ENCODE measurements around the gene CTBP2.
"Not testable (repeated sequence)": the region's sequence is repeated elsewhere in the genome, so short reads cannot be mapped to it uniquely, and the experiment has no call there.

CTBP2 gene

DNA sequence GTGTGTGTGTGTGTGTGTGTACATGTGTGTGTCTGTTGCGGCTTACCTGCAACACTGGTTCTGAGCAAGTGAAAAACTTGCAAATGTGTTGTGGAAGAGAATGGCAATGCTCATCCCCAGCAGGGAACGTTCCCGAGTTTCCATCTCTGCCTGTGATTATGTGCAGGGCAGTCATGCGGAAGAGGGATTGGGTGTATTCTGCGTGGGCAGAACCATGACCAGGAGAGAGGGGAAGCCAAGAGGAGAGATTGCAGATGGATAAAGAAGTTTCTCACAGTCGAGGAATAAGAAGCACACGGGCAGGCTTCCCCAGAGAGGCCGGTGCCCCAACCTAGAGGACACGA, 99.9 kb downstream of the CTBP2 start:
- DNase-seq: no peak

GRCh38 chr10:125060026-125060425, 100.3 kb downstream of the CTBP2 start:
- no peak for DNase-seq

- DNase-seq: not testable (repeated sequence)
These were observed 101.0 kb downstream of the CTBP2 start for GRCh38 chr10:125059348-125059747.

DNA sequence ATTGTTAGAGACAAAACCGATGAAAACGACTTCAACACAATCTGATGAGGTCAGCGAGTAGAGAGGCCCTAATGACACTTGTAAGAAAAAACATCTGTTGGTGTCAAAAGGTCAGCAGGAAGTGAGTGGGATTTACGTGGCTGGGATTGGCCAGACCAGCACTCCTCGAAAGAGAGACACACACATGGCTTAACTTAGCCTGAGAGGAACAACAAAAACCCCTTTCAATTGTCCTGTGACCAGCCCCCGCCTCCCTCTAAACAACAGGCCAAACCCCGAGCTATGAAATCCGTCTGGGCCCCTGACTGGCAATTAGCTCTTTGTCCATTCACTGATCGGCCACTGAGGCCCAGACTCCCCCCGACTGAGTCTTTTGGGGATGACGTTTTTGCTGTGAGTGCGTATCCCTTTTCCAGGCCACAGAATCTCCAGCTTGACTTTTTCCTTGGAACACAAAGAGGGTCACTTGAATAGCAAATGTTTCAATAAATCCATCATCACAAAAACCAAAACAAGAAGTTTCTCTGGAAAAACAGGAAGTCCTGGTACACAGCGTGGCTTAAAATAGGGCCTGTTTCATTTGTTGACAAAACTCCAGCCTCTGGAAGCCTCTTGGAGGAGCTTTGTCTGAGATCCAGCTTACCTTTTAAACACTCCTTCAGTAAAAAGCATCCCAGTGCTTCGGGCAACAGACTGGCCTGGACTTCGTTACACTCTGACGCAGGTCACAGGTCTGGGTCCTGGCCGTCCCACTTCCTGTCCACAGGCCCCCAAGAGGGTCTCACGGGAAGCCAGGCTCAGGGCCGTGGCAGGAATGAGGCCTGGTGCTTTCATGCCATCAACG, 103.0 kb downstream of the CTBP2 start:
- DNase-seq: no peak

- DNase-seq: no peak
These were observed 103.9 kb downstream of the CTBP2 start for GRCh38 chr10:125056161-125057132.

- no peak for DNase-seq
These were observed 104.9 kb downstream of the CTBP2 start for GRCh38 chr10:125055446-125055845.

DNA sequence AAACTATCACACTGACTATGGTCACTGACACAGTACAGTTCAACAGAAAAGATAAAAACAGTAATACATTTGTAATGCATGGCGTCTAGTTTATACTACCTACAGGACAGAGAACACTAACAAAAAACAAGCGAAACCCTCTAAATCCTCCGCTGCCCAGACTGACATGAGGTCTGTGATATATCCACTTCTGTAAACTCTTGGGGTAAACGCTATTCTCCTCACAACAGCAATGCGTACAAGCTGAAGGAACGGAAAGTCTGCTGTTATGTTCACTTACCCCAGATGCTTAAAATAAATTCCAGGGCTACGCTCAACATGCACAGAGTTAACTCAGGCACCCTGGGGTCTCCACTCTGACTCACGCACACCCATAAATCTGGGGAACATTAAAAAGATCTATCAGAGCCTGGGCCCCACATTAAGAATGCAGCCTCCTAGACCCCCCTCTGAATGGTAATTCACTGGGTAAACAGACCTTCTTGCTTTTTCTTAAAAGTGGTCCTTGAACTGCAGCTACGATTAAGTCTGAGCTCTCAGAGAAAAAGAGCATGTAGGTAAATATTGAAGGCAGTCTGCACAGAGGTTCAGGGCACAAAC, 105.6 kb downstream of the CTBP2 start:
- no peak for DNase-seq

DNA sequence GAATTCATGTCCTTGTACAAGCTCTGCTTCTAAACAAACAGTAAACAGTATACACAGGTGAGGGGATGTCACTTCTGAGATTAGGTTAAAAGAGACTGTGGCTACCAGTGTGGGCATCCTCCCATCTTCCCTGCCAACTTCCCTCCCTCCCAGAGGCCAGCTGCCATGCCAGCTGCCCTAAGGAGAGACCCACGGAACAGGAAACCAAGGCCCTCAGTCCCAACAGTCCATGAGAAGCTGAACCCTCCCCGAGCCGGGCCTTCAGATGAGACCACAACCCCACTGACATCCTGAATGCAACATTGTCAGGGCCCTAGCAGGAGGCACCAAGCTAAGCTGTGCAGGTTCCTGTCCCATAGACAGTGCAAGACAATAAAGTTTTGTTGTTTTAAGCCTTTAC, 106.1 kb downstream of the CTBP2 start:
- DNase-seq: no peak

GRCh38 chr10:125052146-125052545, 108.2 kb downstream of the CTBP2 start:
- no peak for DNase-seq

GRCh38 chr10:125050383-125050782, 110.0 kb downstream of the CTBP2 start:
- DNase-seq: no peak

- DNase-seq: no peak
These were observed 111.0 kb downstream of the CTBP2 start for GRCh38 chr10:125049216-125049881.

- peak; percentile 54 for DNase-seq
These were observed 112.1 kb downstream of the CTBP2 start for GRCh38 chr10:125048094-125048864.

DNA sequence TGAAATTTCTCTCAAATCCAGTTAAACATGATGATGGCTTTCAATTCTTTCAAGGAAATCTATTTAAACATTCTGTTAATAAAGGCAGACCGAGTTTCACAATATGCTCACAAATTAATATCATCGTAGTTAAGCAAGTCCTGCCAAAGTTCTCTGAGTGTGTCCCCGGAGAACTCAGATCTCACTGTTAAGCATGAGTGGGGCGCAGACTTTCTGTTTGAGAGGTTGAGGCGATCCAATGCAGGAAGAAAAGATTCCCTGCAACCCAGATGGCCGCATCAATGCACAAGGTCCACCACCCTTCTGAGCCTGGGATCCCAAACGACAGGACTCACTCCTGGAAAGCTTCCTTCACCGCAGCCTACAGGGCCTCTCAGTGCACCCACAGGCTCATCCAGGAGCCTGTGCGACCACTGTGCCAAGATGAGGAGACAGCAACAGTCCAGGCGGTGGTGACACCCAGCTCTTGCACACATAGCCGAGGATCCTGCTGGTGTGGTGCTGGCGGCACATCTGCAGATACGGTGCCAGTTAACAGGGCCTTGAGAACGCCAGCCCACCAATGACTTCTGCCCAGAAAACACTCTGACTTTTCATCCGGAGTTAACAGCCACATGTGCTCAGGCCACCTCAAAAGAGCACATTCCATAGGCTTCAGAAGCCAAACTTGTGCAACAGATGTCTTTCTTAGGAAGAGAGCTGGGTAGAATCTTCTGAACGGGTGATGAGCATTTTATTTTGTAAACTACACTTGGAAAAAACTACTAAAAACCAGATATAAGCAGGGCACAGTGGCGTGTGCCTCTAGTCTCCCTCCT, 116.3 kb downstream of the CTBP2 start:
- DNase-seq: no peak

DNA sequence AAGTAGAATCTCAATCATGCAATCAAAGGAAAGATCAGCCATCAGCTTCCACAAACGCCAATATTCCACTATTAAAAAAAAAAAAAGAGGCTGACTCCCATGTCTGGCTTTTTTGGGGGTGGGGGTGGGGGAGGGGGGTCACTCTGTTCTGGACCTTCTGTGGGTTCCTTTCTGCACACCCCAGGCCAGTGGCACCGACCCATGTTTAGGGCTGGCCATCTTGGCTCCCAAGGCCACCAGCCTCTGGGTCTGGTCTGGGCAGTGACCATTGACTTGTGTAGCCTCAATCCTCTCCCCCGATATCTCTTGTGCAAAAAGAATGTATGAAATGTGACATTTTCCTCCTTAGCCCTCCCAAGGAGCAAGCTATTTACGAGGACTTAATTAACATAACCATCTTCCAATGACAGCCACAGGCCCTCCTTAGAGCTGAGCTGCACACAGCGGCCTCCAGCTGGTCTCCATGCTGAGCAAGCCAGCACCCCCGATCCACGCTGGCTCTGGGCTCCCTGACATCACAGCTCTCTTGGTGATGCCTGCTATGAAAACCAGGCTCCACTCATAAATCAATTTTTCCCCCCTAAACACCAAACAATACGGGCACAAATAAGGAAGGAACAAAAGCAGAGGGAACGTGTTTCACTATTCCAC, 118.4 kb downstream of the CTBP2 start:
- DNase-seq: no peak

DNA sequence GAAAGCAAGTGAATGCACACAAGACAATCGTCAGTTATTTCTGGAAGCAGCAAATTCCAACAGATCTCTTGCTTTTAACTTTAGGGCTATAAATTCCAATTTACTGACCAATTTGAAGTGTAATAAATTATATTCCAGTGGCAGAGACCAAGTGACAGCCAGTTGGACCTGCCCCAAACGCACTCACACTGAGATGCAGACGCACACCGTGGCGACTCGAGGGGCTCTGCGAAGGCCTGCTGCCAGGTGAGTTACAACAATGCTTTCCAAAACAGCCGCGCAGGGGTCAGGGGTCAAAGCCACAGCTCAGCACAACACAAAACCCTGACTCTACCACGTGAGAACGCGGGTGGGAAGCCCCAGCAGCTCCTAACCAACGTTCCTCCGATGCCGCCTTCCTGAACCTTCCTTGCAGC, 121.0 kb downstream of the CTBP2 start:
- DNase-seq: no peak

DNA sequence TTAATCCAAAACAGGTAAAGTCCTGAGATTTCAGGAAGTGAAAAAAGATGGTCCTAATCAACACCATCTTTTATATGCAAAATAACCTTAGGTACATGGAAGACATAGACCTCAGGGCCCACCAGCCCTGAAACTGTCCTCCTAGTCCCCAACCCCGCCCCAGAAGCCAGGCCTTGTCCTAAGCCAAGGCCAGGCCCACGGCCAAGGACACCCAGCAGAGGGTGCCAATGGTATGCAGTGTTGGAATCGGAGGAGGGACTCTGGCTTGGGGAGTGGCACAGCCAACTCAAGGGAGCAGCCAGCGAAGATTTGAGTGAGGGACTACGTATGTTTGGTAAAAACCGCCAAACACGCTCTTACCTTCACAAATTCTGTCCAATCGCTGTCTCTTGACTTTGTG, 121.7 kb downstream of the CTBP2 start:
- DNase-seq: no peak

GRCh38 chr10:125037145-125037877, 123.1 kb downstream of the CTBP2 start:
- DNase-seq: no peak

GRCh38 chr10:125035588-125036295, 124.6 kb downstream of the CTBP2 start:
- no peak for DNase-seq

DNA sequence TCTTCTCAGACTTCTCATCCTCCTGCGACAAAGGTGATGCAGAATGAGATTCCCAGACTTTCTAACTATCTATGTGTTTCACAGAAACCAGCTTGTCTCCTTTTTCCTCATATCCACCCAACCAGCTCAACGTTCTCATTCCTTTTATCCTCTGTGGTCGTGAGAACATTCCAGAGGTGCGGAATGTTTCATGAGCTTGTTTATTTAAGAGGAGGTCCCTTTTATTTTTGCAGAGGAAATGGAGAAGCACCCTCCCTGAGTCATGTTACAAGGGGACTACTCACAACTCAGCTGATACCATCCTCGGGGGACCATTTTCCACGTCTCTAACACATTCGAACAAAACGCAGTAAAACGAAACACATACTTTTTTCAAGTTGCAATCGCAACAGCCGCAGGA, 125.2 kb downstream of the CTBP2 start:
- DNase-seq: no peak

Measured in CD4-positive, alpha-beta T cell treated with Interleukin-10 for 1 hour (primary cell).